HepG2 (cell line): Measurements from ENCODE around the gene TAF6L. TPM values are rescaled to one million over a fixed set of nuclear protein-coding genes. Genes with fewer than 3 reads are reported as not detected.

ENCODE experiments used
- BCLAF1 ChIP-seq: fragments of 450-650 bp; IDR thresholded peaks from 2 replicates; pipeline ENCODE4 v1.6.1; 2017; ENCODE audit warnings: mild to moderate bottlenecking
- DNMT3B ChIP-seq: conservative IDR thresholded peaks from 2 replicates; pipeline ENCODE4 v1.6.1; 2016; ENCODE audit warnings: missing biosample characterization, control low read depth
- HNF4A ChIP-seq: sonication (generic); formaldehyde crosslinking; IDR thresholded peaks from 2 replicates; pipeline ENCODE4 v1.4.0; 2020; ENCODE audit warnings: missing genetic modification reagents
- IKZF4 ChIP-seq: sonication (generic); formaldehyde crosslinking; IDR thresholded peaks from 2 replicates; pipeline ENCODE4 v1.5.1; 2020; ENCODE audit warnings: borderline replicate concordance, mild to moderate bottlenecking, low read depth, missing genetic modification reagents; ENCODE audit errors: not compliant biosample characterization
- MAFG ChIP-seq: sonication (generic); formaldehyde crosslinking; IDR thresholded peaks from 2 replicates; pipeline ENCODE4 v1.5.1; 2020; ENCODE audit warnings: mild to moderate bottlenecking, missing genetic modification reagents
- MAZ ChIP-seq, 2 experiments: sonication (generic) in 1 of 2; formaldehyde crosslinking in 1 of 2; IDR thresholded peaks; 2 replicates each; pipeline versions ENCODE4 v1.5.0 to v1.6.1; 2012 to 2020; ENCODE audit warnings: low read depth in 2 of 2, mild to moderate bottlenecking in 2 of 2, borderline replicate concordance in 1 of 2, improper control_type of control experiment in 1 of 2, low read length in 1 of 2, missing genetic modification reagents in 1 of 2, moderate library complexity in 1 of 2
- NFE2 ChIP-seq: sonication (generic); formaldehyde crosslinking; IDR thresholded peaks from 2 replicates; pipeline ENCODE4 v1.4.0; 2020; ENCODE audit warnings: missing genetic modification reagents
- PCBP2 ChIP-seq: fragments of 200-400 bp; formaldehyde crosslinking; optimal IDR thresholded peaks from 2 replicates; pipeline ENCODE3; 2018; ENCODE audit warnings: low read length, low read depth; ENCODE audit not compliant: poor library complexity, severe bottlenecking
- PRDM15 ChIP-seq: sonication (generic); formaldehyde crosslinking; IDR thresholded peaks from 2 replicates; pipeline ENCODE4 v1.4.0; 2020; ENCODE audit warnings: missing genetic modification reagents
- RXRA ChIP-seq: sonication (generic); formaldehyde crosslinking; IDR thresholded peaks from 2 replicates; pipeline ENCODE4 v1.5.1; 2020; ENCODE audit warnings: missing genetic modification reagents
- RXRB ChIP-seq: IDR thresholded peaks from 2 replicates; pipeline ENCODE4 v1.6.1; 2016; ENCODE audit warnings: borderline replicate concordance, missing genetic modification reagents, missing compliant biosample characterization
- TBX2 ChIP-seq: sonication (generic); formaldehyde crosslinking; IDR thresholded peaks from 2 replicates; pipeline ENCODE4 v1.5.0; 2020; ENCODE audit warnings: missing genetic modification reagents, mild to moderate bottlenecking, borderline replicate concordance
- TIGD3 ChIP-seq: sonication (generic); formaldehyde crosslinking; IDR thresholded peaks from 2 replicates; pipeline ENCODE4 v1.5.1; 2020; ENCODE audit warnings: mild to moderate bottlenecking, missing genetic modification reagents, borderline replicate concordance
- ZBTB1 ChIP-seq: sonication (generic); formaldehyde crosslinking; IDR thresholded peaks from 2 replicates; pipeline ENCODE4 v1.4.0; 2020; ENCODE audit warnings: missing genetic modification reagents, borderline replicate concordance
- ZFP62 ChIP-seq: sonication (generic); formaldehyde crosslinking; IDR thresholded peaks from 2 replicates; pipeline ENCODE4 v1.4.0; 2020; ENCODE audit warnings: missing genetic modification reagents
- ZKSCAN8 ChIP-seq: IDR thresholded peaks from 2 replicates; pipeline ENCODE4 v1.6.1; 2016; ENCODE audit warnings: borderline replicate concordance, missing genetic modification reagents, missing compliant biosample characterization
- ZNF343 ChIP-seq: sonication (generic); formaldehyde crosslinking; IDR thresholded peaks from 2 replicates; pipeline ENCODE4 v1.4.0; 2020; ENCODE audit warnings: mild to moderate bottlenecking, missing genetic modification reagents
- ZNF44 ChIP-seq: sonication (generic); formaldehyde crosslinking; IDR thresholded peaks from 2 replicates; pipeline ENCODE4 v1.5.1; 2020; ENCODE audit warnings: mild to moderate bottlenecking, missing genetic modification reagents
- ZNF652 ChIP-seq: IDR thresholded peaks from 2 replicates; pipeline ENCODE4 v1.6.1; 2016; ENCODE audit warnings: low read depth, borderline replicate concordance
- ZNF670 ChIP-seq: sonication (generic); formaldehyde crosslinking; IDR thresholded peaks from 2 replicates; pipeline ENCODE4 v1.8.0; 2022; ENCODE audit warnings: mild to moderate bottlenecking, missing genetic modification reagents, borderline replicate concordance
- ZNF672 ChIP-seq: sonication (generic); formaldehyde crosslinking; IDR thresholded peaks from 2 replicates; pipeline ENCODE4 v1.8.1; 2022; ENCODE audit warnings: missing genetic modification reagents
- ZNF75D ChIP-seq: sonication (generic); formaldehyde crosslinking; IDR thresholded peaks from 2 replicates; pipeline ENCODE4 v1.8.1; 2023; ENCODE audit warnings: missing genetic modification reagents, mild to moderate bottlenecking, borderline replicate concordance
- polyA plus RNA-seq, 8 experiments: library from polyadenylated mRNA; depleted of rRNA in 3 of 8; stranded (reverse) in 7 of 8; unstranded in 1 of 8; fragments of >200 nt; fragmentation: Illumina TruSeq in 4 of 8; extraction: Trizol in 4 of 8; gene quantifications; 2 replicates each; pipeline versions ENCODE4 v1.2.1 to v1.2.3, GENCODE V29; 2011 to 2016; ENCODE audit warnings: low read depth in 4 of 8, missing spikeins in 1 of 8, mixed read lengths in 1 of 8; ENCODE audit not compliant: insufficient read depth in 1 of 8
- total RNA-seq, 5 experiments: library from RNA; depleted of rRNA; stranded (reverse); fragments of >200 nt; fragmentation: Illumina TruSeq; extraction: Trizol; gene quantifications; 2 replicates each; pipeline ENCODE4 v1.2.3, GENCODE V29; 2016; ENCODE audit warnings: low read depth in 1 of 5

The TAF6L gene
- total and polyA plus RNA-seq, 2 of the 13 experiments (the other 11 are each of a cell fraction or from before 2014, with no cell fraction given) = 12.6 to 19.4 TPM

DNA sequence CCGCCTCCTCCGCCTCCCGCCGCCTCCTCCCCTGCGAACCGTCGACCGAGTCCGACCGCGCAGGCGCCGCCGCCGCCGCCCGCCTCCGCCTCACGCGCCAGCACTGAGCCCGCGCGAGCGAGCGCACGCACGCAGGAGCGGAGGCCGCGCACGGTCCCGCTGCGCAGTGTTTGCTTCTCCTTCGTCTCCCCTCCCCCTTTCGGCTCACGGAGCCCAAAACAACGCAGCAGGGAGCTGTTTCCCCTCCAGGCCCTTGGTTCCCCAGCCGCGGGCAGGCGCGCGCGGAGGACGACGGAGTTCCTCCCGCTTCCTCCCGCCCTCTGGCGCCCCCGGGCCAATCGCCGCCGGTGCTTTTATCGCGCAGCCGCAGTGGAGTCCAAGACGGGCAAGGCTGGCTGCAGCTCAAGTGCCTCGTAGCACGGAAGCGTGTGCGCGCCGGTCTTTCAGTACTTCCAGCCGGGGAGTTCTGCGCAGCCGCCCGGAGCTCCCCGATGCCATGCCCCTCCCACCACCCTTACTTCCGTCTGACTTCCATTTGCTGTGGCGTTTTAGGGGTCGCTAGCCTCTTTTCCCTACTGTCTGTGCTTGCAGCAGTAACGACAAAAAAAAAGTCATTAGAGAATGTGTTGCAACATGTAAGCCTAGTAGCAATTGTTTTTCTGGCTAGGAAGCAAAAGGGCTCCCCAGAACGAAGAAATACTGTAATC, 43.9 kb upstream of the TAF6L start, which contains the start of gene HNRNPUL2 (continued):
- TF ChIP-seq TIGD3 (peak; percentile 78; the same call in 1 of the 2 replicates), PCBP2 (no peak), ZNF652 (no peak), ZNF75D (CRISPR knock-in tag) (no peak), HNF4A (CRISPR knock-in tag) (no peak), MAFG (CRISPR knock-in tag) (no peak), MAZ (IDR thresholded peaks at IDR 0.05; ENCODE audit: borderline replicate concordance, low read depth, low read length) (peak; percentile 48; the same call in 1 of the 2 replicates), MAZ (CRISPR knock-in tag; IDR thresholded peaks at IDR 0.05; ENCODE audit: low read depth) (peak; percentile 95; the same call in 1 of the 2 replicates), RXRA (CRISPR knock-in tag) (peak; percentile 67; the same call in 1 of the 2 replicates), DNMT3B (no peak), PRDM15 (peak; percentile 71; the same call in 1 of the 2 replicates), ZNF44 (CRISPR knock-in tag) (no peak; the same call in 1 of the 2 replicates), TBX2 (CRISPR knock-in tag) (peak; percentile 74; the same call in 1 of the 2 replicates), ZNF672 (CRISPR knock-in tag) (no peak), ZNF670 (peak; percentile 8; the same call in 1 of the 2 replicates), ZKSCAN8 (CRISPR knock-in tag) (peak; percentile 72; the same call in 1 of the 2 replicates), ZNF343 (CRISPR knock-in tag) (no peak), IKZF4 (CRISPR knock-in tag) (peak; percentile 93), NFE2 (CRISPR knock-in tag) (no peak), ZFP62 (CRISPR knock-in tag) (no peak), RXRB (peak; percentile 74), BCLAF1 (no peak), ZBTB1 (CRISPR knock-in tag) (peak; percentile 37; the same call in 1 of the 2 replicates)
